CD8-positive, alpha-beta memory T cell (primary cell): Measurements from ENCODE around the gene GDF15. TPM values are rescaled to one million over a fixed set of nuclear protein-coding genes. Genes with fewer than 3 reads are reported as not detected.

Experiments
- CTCF ChIA-PET: fragments of 350-600 bp; sonication (Branson Sonifier 250); formaldehyde crosslinking; loops from one replicate; lab custom pipeline; 2021; ENCODE audit warnings: antibody characterized with exemption; lab: Charles Lee
- POLR2A ChIA-PET: fragments of 350-600 bp; sonication (Branson Sonifier 250); formaldehyde crosslinking; loops from one replicate; lab custom pipeline; 2021; ENCODE audit warnings: antibody characterized with exemption; lab: Charles Lee
- DNase-seq, 5 donors: peaks; one replicate each; pipeline versions ENCODE4 v3.0.0 to v3.0.0-alpha.2; 2020 to 2022; ENCODE audit warnings: mixed read lengths in 1 of 5
- H3K27ac ChIP-seq: one replicate; pipeline ENCODE4 v1.7.0; 2013; ENCODE audit warnings: low read depth, mild to moderate bottlenecking, low read length, moderate library complexity
- H3K27me3 ChIP-seq: 2 replicates; pipeline ENCODE4 v1.7.0; 2013; ENCODE audit warnings: low read length, mild to moderate bottlenecking; ENCODE audit not compliant: insufficient read depth, poor library complexity, severe bottlenecking
- H3K36me3 ChIP-seq: 2 replicates; pipeline ENCODE4 v1.7.0; 2013; ENCODE audit warnings: mild to moderate bottlenecking, low read length, moderate library complexity; ENCODE audit not compliant: insufficient read depth
- H3K4me1 ChIP-seq: 2 replicates; pipeline ENCODE4 v1.7.0; 2013; ENCODE audit warnings: mild to moderate bottlenecking, low read length, moderate library complexity; ENCODE audit not compliant: insufficient read depth
- H3K4me3 ChIP-seq: 2 replicates; pipeline ENCODE4 v1.7.0; 2013; ENCODE audit warnings: mild to moderate bottlenecking, low read length
- H3K9me3 ChIP-seq: 2 replicates; pipeline ENCODE4 v1.7.0; 2013; ENCODE audit warnings: mild to moderate bottlenecking, low read length
- H3K27ac Mint-ChIP-seq, 8 donors: one replicate each; pipeline ENCODE4 v1.8.0; 2020 to 2021; ENCODE audit warnings: mixed read lengths in 8 of 8, mild to moderate bottlenecking in 6 of 8, inconsistent platforms in 3 of 8, moderate library complexity in 3 of 8
- H3K27me3 Mint-ChIP-seq, 2 donors: one replicate each; pipeline ENCODE4 v1.8.0; 2020 to 2021; ENCODE audit warnings: mixed read lengths in 2 of 2, mild to moderate bottlenecking in 1 of 2, moderate library complexity in 1 of 2
- H3K36me3 Mint-ChIP-seq, 3 donors: one replicate each; pipeline ENCODE4 v1.8.0; 2020 to 2021; ENCODE audit warnings: mixed read lengths in 3 of 3, inconsistent platforms in 1 of 3, mild to moderate bottlenecking in 1 of 3
- H3K4me1 Mint-ChIP-seq, 3 donors: one replicate each; pipeline ENCODE4 v1.8.0; 2020 to 2021; ENCODE audit warnings: mixed read lengths in 3 of 3, inconsistent platforms in 1 of 3, mild to moderate bottlenecking in 1 of 3
- H3K4me3 Mint-ChIP-seq, 7 donors: one replicate each; pipeline ENCODE4 v1.8.0; 2020 to 2021; ENCODE audit warnings: mixed read lengths in 7 of 7, mild to moderate bottlenecking in 6 of 7, moderate library complexity in 4 of 7, inconsistent platforms in 2 of 7
- H3K9me3 Mint-ChIP-seq, 5 donors: one replicate each; pipeline ENCODE4 v1.8.0; 2020 to 2022; ENCODE audit warnings: mixed read lengths in 5 of 5, mild to moderate bottlenecking in 3 of 5, moderate library complexity in 2 of 5, inconsistent platforms in 1 of 5
- polyA plus RNA-seq: library from polyadenylated mRNA; unstranded; fragments of 300-500 nt; fragmentation: Illumina TruSeq; gene quantifications from one replicate; pipeline ENCODE4 v1.2.3, GENCODE V29; 2021
- total RNA-seq, 2 experiments: library from RNA; stranded (reverse); gene quantifications; one replicate each; pipeline ENCODE4 v1.2.3, GENCODE V29; 2021

GDF15 gene
- total and polyA plus RNA-seq, 3 experiments from 2014 or later, result 0.28 to 0.29 TPM; not detected in 1

DNA sequence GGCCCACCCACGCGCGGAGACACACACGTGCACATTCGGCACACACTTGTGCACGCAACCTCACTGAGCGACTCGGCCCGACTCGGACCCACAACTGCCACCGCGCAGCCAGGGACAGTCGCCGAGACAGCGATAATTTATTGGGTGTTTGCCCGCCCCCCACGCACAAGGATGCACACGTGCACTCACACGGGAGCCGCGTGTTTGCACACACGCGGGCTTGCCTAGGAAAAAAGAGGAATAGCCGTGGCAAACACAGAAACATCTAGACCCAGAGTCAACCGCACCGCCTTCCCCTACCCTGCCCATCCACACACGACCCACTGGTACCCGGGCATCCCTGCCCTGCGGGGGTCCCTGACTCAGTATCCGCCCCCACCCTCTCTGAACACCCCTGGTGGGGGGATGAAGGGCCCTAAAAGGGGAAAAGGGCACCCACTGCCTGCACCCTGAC is 32.1 kb downstream of the GDF15 start:
- Histone ChIP-seq H3K4me1 (peaks cover 77% of the 10 kb centered on the region), H3K4me3 (peak overlapping the region; percentile 81), H3K36me3 (no peaks in the 10 kb centered on the region), H3K27me3 (peaks cover 4% of the 10 kb centered on the region), H3K9me3 (no peaks in the 10 kb centered on the region), H3K27ac (peak overlapping the region; percentile 83)
- H3K9me3 Mint-ChIP-seq, result no peaks in the 10 kb centered on the region
- peaks cover 0 to 6% of the 10 kb centered on the region in 2 donors for H3K27me3 Mint-ChIP-seq
- peak in 1 of 5 donors; percentile 57 for DNase-seq
- ChIA-PET POLR2A (interaction anchor here (1.2 to 8.3 kb wide), 5 partner anchors 9 to 138 kb away, joined by 3 to 97 read pairs (median 7); partner anchors contain the start of genes ISYNA1 and JUND), CTCF (interaction anchor here (1.0 to 10.5 kb wide), 7 partner anchors 11 to 414 kb away, joined by 3 to 100 read pairs (median 11); partner anchors contain the start of gene UPF1)
- peaks cover 0 to 5% (median 0%) of the 10 kb centered on the region in 3 donors for H3K36me3 Mint-ChIP-seq
- peaks cover 64 to 80% (median 79%) of the 10 kb centered on the region in 3 donors for H3K4me1 Mint-ChIP-seq
- H3K4me3 Mint-ChIP-seq, result peak overlapping the region; percentile 84 to 91 (median 88)
- peak overlapping the region in 7 of 8 donors; percentile 85 to 100 (median 96) for H3K27ac Mint-ChIP-seq

DNA sequence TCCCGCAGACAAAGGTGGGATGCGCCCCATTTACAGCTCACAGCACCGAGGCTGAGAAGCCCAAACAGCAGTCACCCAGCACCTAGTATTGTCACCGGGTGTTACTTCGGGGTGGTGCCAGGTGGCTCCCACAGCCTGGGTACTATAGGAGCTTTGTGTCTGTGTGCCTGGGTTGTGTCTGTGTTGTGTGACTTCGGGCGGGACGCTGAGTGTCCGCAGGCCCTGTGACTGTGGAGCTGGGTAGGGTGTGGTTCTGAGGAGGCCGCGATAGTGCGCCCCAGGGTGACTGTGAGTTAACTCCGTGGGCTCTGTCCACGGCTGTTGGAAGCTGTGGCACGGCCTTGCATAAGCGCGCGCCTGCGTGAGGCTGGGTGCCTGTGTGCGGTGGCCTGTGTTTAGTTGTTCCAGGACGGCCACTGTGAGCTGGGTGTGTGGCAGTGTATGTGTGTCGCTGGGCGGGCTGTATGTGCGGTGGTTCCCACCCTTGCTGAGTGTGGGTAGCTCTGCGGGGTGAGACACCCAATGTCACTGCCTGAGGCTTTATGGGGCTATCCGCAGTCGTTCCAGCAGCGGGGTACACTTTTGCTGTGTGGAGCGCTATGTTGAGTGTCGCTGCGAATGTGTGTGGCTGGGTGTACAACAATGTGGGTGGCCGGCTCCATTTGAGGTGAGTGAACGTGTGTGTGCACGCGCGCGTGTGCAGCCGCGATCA is 32.7 kb downstream of the GDF15 start:
- Histone ChIP-seq H3K27me3 (peaks cover 4% of the 10 kb centered on the region), H3K27ac (peak overlapping the region; percentile 83), H3K9me3 (no peaks in the 10 kb centered on the region), H3K36me3 (no peaks in the 10 kb centered on the region), H3K4me1 (peaks cover 83% of the 10 kb centered on the region), H3K4me3 (peak overlapping the region; percentile 81)
- Mint-ChIP-seq H3K9me3 (no peaks in the 10 kb centered on the region), H3K4me3 (peak overlapping the region; percentile 84 to 91 (median 88)), H3K36me3 (peaks cover 0 to 5% (median 0%) of the 10 kb centered on the region in 3 donors), H3K27me3 (peaks cover 0 to 6% of the 10 kb centered on the region in 2 donors), H3K27ac (peak overlapping the region; percentile 92 to 100 (median 96)), H3K4me1 (peaks cover 67 to 85% (median 85%) of the 10 kb centered on the region in 3 donors)
- DNase-seq, result peak in 4 of 5 donors; percentile 40 to 77 (median 62)
- ChIA-PET CTCF (interaction anchor here (1.0 to 10.5 kb wide), 12 partner anchors 8 to 413 kb away, joined by 3 to 100 read pairs (median 6); partner anchors contain the start of gene UPF1), POLR2A (interaction anchor here (1.0 to 8.3 kb wide), 7 partner anchors 9 to 213 kb away, joined by 3 to 97 read pairs (median 7); partner anchors contain the start of genes ISYNA1 and JUND)

DNA sequence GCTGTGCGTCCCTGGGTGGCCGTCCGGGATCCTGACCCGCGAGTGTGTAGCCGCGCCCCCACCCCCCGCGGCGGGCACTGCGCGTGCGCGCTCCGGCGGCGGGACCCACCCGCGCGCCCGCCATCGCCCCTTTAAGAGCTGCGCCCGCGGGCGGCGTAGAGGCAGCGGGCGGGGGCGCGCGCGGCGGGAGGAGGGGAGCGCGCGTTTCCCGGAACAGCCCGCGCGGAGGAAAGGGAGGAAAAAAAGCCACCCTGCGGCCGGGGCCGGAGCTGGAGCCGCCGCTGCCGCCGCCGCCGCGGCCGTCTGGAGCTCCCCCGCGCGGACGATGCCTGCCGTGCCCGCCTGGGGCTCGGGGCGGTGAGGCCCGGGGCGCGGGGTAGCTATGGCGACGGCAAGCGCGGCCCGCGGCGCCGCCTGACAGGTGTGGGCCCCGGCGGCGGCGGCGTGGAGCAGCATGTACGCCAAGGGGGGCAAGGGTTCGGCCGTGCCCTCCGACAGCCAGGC is 33.3 kb downstream of the GDF15 start, which contains the start of gene SSBP4:
Gene SSBP4, plus strand, starts transcription at position 204 of the 504 bp plus-strand sequence. Its CDS starts 251 bp downstream, at position 455.
- H3K27ac Mint-ChIP-seq, result peak within 1 kb of the TSS; percentile 94 to 100 (median 98)
- peaks cover 0 to 6% of the 10 kb centered on the region in 2 donors for H3K27me3 Mint-ChIP-seq
- Histone ChIP-seq H3K27me3 (peaks cover 4% of the 10 kb centered on the region), H3K36me3 (no peaks in the 10 kb centered on the region), H3K9me3 (no peaks in the 10 kb centered on the region), H3K4me1 (peaks cover 86% of the 10 kb centered on the region), H3K4me3 (peak within 1 kb of the TSS; percentile 81), H3K27ac (peak within 1 kb of the TSS; percentile 83)
- ChIA-PET POLR2A (interaction anchor here (0.6 to 8.3 kb wide), 9 partner anchors 9 to 784 kb away, joined by 3 to 97 read pairs (median 6); partner anchors contain the start of genes ISYNA1, JUND and NR2C2AP), CTCF (interaction anchor here (1.0 to 10.5 kb wide), 12 partner anchors 8 to 413 kb away, joined by 3 to 100 read pairs (median 6); partner anchors contain the start of gene UPF1)
- no peaks in the 10 kb centered on the region for H3K9me3 Mint-ChIP-seq
- H3K4me3 Mint-ChIP-seq, result peak within 1 kb of the TSS; percentile 90 to 98 (median 94)
- peak; percentile 59 to 83 (median 75) for DNase-seq
- H3K36me3 Mint-ChIP-seq, result peaks cover 0 to 5% (median 0%) of the 10 kb centered on the region in 3 donors
- H3K4me1 Mint-ChIP-seq, result peaks cover 70 to 88% (median 87%) of the 10 kb centered on the region in 3 donors

DNA sequence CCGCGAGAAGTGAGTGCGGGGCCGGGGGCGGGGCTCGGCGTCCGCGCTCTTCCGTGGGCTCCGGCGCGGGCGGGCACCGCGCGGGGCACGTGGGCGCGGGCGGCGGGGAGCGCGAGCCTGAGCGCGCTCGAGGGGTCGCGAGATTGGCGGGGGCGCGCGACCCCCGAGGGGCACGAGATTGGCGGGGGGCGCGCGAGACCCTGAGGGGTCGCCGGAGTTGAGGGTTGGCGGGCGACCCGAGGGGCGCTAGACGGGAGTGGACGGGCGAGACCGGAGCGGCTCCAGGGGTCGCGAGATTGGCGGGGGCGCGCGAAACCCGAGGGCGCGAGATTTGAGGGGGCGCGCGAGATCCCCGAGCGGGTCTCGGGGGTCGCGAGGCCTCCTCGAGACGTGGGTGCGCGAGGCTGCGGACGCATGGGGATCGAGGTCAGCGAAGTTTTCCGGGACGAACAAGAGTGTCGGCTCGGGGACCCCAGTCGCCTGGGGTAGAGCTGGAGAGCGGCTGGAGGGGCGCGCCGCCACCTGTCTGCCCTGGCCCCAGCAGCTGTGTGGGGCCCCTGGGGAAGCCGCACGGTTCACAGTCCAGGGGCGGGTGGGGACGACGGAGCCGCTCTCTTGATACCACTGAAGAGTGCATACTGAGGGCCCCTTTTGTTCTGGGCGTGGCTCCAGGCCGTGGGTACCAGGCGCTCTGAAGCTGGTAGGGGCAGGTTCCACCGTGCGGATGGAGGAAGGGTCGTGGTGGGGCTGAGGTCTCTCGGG is 33.9 kb downstream of the GDF15 start:
- H3K4me3 ChIP-seq, result peak overlapping the region; percentile 47

DNA sequence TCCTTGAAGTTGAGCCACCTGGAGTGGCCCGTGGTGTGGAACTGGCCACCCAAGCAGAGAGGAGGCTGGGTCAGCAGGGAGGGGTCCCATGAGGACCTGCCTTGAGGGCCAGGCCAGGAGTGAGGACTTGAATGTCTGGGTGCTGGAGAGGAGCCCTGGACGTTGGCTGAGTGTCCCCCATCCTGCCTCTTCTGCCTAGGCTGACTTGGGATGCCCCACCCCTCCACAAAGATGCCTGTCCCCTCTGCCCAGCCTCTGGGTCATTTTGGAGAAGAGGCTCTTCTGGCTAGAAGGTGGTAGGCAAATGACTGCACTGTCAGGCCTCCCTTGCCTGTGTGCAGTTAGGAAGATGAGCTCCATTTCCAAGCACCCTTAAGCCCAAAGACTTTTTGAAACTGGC is 35.0 kb downstream of the GDF15 start:
- H3K27ac ChIP-seq, result peak overlapping the region; percentile 83
- Mint-ChIP-seq H3K4me1 (peaks cover 67 to 87% (median 75%) of the 10 kb centered on the region in 3 donors), H3K27ac (peak overlapping the region; percentile 92 to 99 (median 95)), H3K27me3 (peaks cover 0 to 6% of the 10 kb centered on the region in 2 donors), H3K4me3 (peak overlapping the region; percentile 90 to 98 (median 94)), H3K9me3 (no peaks in the 10 kb centered on the region), H3K36me3 (peaks cover 0 to 5% (median 0%) of the 10 kb centered on the region in 3 donors)
- no peaks in the 10 kb centered on the region for H3K36me3 ChIP-seq
- H3K9me3 ChIP-seq, result no peaks in the 10 kb centered on the region
- POLR2A ChIA-PET, result interaction anchor here (0.6 to 8.3 kb wide), 3 partner anchors 14 to 149 kb away, joined by 4 to 97 read pairs (median 42); partner anchors contain the start of gene JUND
- peaks cover 74% of the 10 kb centered on the region for H3K4me1 ChIP-seq
- CTCF ChIA-PET, result interaction anchor here (0.8 to 3.9 kb wide), 5 partner anchors 8 to 142 kb away, joined by 3 to 20 read pairs (median 4); no protein-coding TSS in a partner anchor
- DNase-seq, result peak in 1 of 5 donors; percentile 41
- peak overlapping the region; percentile 47 for H3K4me3 ChIP-seq
- peaks cover 4% of the 10 kb centered on the region for H3K27me3 ChIP-seq

More for the DNA sequence above, 33.9 kb downstream of the GDF15 start:
- peaks cover 0 to 6% of the 10 kb centered on the region in 2 donors for H3K27me3 Mint-ChIP-seq
- no peaks in the 10 kb centered on the region for H3K9me3 Mint-ChIP-seq
- H3K4me3 Mint-ChIP-seq, result peak overlapping the region; percentile 90 to 98 (median 94)
- Histone ChIP-seq H3K4me1 (peaks cover 80% of the 10 kb centered on the region), H3K27ac (peak overlapping the region; percentile 83), H3K9me3 (no peaks in the 10 kb centered on the region), H3K36me3 (no peaks in the 10 kb centered on the region), H3K27me3 (peaks cover 4% of the 10 kb centered on the region)
- DNase-seq, result peak; percentile 30 to 77 (median 45)
- ChIA-PET POLR2A (interaction anchor here (0.6 to 8.3 kb wide), 9 partner anchors 8 to 783 kb away, joined by 3 to 97 read pairs (median 6); partner anchors contain the start of genes ISYNA1, JUND and NR2C2AP), CTCF (interaction anchor here (0.8 to 10.5 kb wide), 10 partner anchors 9 to 141 kb away, joined by 3 to 100 read pairs (median 8); no protein-coding TSS in a partner anchor)
- peak overlapping the region; percentile 92 to 99 (median 96) for H3K27ac Mint-ChIP-seq
- H3K36me3 Mint-ChIP-seq, result peaks cover 0 to 5% (median 0%) of the 10 kb centered on the region in 3 donors
- peaks cover 63 to 88% (median 81%) of the 10 kb centered on the region in 3 donors for H3K4me1 Mint-ChIP-seq

DNA sequence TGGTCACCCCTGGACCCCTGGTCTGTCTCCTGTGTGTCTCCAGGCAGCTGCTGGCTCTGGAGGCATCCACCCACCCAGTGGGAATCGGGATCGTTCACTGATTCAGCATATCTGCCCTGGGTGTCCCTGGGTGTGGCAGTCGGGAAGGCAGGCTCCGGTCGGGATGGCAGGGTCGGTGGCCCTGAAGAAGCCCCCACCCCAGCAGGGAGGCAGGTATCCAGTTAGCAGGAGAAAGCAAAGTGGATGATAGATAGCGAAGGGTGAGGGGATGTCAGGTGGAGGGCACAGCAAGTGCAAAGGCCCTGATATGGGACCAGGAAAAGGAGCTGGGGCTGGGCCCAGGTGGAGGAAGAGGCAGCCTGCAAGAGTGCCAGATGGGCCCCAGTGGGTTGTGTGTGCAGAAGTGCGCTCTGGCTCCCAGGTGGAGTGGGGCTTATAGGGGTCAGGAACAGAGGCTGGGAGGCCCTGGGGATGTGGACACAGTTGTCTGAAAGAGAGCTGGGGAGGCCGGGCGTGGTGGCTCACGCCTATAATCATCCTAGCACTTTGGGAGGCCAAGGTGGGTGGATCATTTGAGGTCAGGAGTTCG is 35.5 kb downstream of the GDF15 start:
- H3K9me3 Mint-ChIP-seq, result no peaks in the 10 kb centered on the region
- peak overlapping the region; percentile 92 to 99 (median 95) for H3K27ac Mint-ChIP-seq
- Histone ChIP-seq H3K27ac (peak overlapping the region; percentile 83), H3K4me1 (peaks cover 69% of the 10 kb centered on the region), H3K4me3 (no peak overlapping the region), H3K9me3 (no peaks in the 10 kb centered on the region), H3K27me3 (peaks cover 4% of the 10 kb centered on the region), H3K36me3 (no peaks in the 10 kb centered on the region)
- H3K4me3 Mint-ChIP-seq, result peak overlapping the region; percentile 90 to 98 (median 94)
- ChIA-PET POLR2A (interaction anchor here (0.6 to 8.3 kb wide), 3 partner anchors 14 to 149 kb away, joined by 4 to 97 read pairs (median 42); partner anchors contain the start of gene JUND), CTCF (interaction anchor here (0.9 to 1.5 kb wide), 4 partner anchors 11 to 33 kb away, joined by 3 to 6 read pairs (median 3); no protein-coding TSS in a partner anchor)
- peak in 1 of 5 donors; percentile 47 for DNase-seq
- peaks cover 65 to 86% (median 72%) of the 10 kb centered on the region in 3 donors for H3K4me1 Mint-ChIP-seq
- peaks cover 0 to 2% of the 10 kb centered on the region in 2 donors for H3K27me3 Mint-ChIP-seq
- H3K36me3 Mint-ChIP-seq, result peaks cover 0 to 5% (median 0%) of the 10 kb centered on the region in 3 donors
